Measurements from ENCODE around the gene FZD7.

DNA sequence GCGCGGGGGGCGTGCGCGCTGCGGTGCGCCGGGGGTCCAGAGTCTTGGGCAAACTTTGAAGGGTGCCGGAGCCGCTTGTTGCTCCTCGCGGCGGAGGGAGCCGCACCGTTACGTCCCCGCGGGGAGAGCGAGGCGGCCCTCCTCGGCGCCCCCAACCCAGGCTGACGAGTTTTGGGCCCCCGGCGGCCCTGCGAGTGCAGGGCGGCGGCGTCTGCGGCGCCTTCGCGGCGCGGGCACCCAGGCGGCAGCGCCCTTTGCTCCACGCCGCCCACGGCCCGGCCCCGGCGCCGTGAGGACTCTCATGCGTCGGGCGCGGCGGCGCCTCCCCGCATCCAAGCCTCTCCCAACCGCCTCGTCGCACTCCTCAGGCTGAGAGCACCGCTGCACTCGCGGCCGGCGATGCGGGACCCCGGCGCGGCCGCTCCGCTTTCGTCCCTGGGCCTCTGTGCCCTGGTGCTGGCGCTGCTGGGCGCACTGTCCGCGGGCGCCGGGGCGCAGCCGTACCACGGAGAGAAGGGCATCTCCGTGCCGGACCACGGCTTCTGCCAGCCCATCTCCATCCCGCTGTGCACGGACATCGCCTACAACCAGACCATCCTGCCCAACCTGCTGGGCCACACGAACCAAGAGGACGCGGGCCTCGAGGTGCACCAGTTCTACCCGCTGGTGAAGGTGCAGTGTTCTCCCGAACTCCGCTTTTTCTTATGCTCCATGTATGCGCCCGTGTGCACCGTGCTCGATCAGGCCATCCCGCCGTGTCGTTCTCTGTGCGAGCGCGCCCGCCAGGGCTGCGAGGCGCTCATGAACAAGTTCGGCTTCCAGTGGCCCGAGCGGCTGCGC, 814 bp downstream of the FZD7 start:
- TF ChIP-seq, protein P1, sequence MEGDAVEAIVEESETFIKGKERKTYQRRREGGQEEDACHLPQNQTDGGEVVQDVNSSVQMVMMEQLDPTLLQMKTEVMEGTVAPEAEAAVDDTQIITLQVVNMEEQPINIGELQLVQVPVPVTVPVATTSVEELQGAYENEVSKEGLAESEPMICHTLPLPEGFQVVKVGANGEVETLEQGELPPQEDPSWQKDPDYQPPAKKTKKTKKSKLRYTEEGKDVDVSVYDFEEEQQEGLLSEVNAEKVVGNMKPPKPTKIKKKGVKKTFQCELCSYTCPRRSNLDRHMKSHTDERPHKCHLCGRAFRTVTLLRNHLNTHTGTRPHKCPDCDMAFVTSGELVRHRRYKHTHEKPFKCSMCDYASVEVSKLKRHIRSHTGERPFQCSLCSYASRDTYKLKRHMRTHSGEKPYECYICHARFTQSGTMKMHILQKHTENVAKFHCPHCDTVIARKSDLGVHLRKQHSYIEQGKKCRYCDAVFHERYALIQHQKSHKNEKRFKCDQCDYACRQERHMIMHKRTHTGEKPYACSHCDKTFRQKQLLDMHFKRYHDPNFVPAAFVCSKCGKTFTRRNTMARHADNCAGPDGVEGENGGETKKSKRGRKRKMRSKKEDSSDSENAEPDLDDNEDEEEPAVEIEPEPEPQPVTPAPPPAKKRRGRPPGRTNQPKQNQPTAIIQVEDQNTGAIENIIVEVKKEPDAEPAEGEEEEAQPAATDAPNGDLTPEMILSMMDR (IDR thresholded peaks at IDR 0.05; ENCODE audit: borderline replicate concordance, extremely low read depth, low read length, poor library complexity, severe bottlenecking), result no peak
- TF ChIP-seq EZH2 (IDR thresholded peaks at IDR 0.05; ENCODE audit: borderline replicate concordance, low read depth, low read length, severe bottlenecking), result no peak
